DMS79 (cell line): ENCODE data around the gene SYCE1.

Experiments
- DNase-seq: peaks from one replicate; lab custom pipeline; 2025; lab: John Stamatoyannopoulos, UW

Gene SYCE1

GRCh38 chr10:133511907-133512528 is 53.4 kb downstream of the SYCE1 start:
- DNase-seq, result no peak

- no peak for DNase-seq
Measured at GRCh38 chr10:133511408-133511807, 54.0 kb downstream of the SYCE1 start.

- DNase-seq, result no peak
Measured at GRCh38 chr10:133509700-133510099, 55.7 kb downstream of the SYCE1 start.
